ENCODE measurements around the gene TBC1D19.
"Not testable (repeated sequence)": the region's sequence is repeated elsewhere in the genome, so short reads cannot be mapped to it uniquely, and the experiment has no call there.

The TBC1D19 gene, protein sequence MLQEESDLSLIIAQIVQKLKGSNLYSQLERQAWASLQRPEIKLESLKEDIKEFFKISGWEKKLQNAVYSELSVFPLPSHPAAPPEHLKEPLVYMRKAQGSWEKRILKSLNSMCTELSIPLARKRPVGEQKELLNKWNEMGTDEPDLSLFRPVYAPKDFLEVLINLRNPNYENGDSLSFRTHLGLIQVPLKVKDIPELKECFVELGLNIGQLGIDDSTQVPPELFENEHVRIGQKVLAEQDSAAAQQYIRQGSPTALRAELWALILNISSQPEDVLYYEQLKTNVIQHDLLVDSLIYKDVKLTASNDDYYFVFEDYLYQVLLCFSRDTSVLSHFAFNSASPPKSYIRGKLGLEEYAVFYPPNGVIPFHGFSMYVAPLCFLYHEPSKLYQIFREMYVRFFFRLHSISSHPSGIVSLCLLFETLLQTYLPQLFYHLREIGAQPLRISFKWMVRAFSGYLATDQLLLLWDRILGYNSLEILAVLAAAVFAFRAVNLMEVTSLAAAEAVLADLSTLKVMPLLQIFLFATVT

DNA sequence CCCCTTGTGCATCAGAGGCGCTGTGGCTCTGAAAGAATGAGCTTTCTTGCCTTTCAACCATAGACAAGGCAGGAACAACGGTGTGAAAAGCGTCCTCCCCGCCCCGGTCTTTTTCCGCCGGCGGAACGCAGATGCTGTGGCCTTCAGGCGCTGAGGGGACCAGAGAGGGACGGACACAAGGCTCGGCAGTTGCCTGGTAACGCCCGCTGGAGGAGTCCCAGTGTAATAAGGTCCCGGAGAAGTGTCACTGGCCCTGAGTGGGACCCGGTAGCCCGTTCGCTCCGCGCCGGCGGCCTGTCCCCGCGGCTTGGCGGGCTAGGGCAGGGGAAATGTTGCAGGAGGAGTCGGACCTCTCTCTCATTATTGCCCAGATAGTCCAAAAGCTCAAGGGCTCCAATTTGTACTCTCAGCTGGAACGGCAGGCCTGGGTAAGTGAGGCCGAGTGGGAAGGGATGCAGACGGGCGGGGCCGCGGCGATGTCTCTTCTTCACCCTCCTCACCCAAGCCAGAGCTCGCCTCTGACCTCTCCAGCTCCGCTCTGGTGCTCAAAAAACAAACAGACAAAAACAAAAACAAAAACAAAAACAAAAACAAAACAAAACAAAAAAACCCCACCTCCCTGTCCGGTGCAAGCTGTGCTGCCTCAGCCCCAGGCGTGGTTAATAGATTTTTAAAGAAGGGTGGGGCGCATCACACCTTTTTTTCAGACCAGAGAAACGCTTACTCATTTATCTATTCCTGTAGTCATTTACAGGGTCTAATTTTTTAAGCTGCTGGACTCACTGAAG, at the start of gene TBC1D19:
Gene TBC1D19, plus strand, starts transcription at position 220 of the 788 bp plus-strand sequence. Its CDS starts 110 bp downstream, at position 330.
- DNase-seq (ENCODE audit: low spot score): peak; percentile 82

DNA sequence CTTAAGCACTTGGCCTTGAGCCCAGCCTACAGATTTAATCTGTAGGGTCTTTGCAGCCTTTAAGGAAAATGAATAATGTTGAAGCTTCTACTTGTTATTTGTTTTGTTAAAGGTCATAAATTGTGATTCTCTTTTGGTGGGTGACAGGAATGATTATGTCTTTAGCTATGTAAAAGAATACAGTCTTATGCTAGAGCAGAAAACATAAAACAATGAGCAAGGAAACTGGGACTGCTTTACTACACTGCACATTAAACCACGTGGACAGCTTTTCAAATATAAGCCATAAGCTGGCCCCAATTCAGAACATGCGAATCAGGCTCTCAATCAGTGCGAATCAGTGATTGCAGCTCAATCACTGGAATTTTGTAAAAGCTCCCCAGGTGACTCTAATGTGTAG, 40.9 kb upstream of the TBC1D19 start:
- DNase-seq (ENCODE audit: low spot score): no peak

DNA sequence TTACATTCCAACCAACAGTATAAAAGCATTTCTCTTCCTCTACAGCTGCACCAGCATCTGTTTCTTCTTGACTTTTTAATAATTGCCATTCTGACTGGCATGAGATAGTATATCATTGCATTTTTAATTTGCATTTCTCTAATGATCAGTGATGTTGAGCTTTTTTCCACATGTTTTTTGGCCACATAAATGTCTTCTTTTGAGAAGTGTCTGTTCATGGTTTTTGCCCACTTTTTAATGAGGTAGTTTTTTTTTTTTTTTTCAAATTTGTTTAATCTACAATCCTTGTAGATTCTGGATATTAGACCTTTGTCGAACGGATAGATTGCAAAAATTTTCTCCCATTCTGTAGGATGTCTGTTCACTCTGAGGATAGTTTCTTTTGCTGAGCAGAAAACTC, 39.5 kb upstream of the TBC1D19 start:
- no peak for DNase-seq (ENCODE audit: low spot score)

DNA sequence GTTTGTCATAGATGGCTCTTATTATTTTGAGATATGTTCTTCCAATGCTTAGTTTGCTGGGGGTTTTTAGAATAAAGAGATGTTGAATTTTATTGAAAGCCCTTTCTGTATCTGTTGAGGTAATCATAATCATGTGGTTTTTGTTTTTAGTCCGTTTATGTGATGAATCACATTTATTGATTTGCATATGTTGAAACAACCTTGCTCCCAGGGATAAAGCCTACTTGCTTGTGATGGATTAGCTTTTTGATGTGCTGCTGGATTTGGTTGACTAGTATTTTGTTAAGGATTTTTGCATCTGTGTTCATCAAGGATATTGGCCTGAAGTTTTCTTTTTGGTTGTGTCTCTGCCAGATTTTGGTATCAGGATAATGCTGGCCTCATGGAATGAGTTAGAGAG, 35.5 kb upstream of the TBC1D19 start:
- not testable (repeated sequence) for DNase-seq (ENCODE audit: low spot score)

DNA sequence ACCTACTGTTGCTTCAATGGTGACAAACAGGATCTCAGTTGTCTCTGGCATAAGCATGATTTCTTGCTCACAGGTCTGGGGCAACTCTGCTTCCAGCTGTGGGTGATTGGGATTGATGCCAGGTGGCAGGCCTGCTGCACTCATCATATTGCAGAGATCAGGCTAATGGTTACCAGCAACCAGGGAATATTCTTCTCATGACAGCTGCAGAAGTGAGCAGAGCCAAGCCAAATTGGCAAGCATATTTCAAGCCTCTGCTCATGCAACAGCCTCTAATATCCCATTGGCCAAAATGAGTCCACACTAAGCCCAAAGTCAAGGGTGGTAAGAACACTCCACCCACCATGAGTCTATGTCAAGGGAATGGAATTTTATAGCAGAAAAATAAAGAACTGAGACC, 26.7 kb upstream of the TBC1D19 start:
- no peak for DNase-seq (ENCODE audit: low spot score)

DNA sequence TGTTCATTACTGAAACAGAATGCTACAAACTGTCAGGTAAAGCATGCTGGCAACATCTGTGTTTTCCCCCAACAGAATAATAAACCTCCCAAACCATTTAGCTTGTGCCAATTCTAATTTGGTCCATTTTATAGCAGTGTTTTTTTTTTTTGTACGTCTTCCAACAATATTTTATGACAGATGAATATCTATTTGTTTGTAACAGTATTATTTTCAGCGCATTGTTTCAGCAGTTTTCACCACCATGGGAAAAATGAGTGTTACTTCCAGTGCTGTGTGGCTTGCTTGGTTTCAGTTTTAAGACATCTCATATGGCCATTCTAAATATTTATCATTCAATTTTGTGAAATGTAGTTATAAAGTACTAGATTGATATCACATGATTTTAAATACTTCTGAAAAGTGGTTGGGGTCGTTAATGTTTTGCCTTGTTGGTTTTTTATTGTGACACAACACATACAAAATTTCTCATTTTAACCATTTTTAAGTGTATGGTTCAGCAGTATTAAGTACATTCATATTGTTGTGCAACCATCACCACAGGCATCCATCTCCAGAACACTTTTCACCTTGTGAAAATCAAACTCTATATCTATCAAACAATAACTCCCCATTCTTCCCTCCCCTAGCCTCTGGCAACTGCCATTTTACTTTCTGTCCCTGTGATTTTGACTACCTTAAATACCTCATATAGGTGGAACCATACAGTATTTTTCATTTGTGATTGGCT, 25.6 kb upstream of the TBC1D19 start:
- no peak for DNase-seq (ENCODE audit: low spot score)

DNA sequence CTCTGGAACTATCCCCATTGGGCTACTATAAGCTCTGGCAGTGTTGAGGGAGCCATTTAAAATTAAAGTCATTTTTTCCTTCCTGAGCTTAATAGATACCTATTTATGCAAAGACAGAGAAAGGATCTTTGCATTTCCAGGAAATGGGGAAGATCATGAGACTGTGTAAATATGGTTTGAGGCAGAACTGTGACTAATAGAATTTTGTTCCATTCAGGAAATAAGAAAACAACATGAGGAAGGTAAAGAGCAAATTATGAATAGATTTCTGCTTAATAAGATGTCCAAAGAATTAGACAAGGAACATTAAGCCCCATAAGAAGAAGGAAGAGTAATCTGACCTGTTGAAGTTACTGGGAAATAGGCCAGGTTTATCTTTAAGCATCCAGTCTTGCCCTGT, 17.8 kb upstream of the TBC1D19 start:
- DNase-seq (ENCODE audit: low spot score): no peak

DNA sequence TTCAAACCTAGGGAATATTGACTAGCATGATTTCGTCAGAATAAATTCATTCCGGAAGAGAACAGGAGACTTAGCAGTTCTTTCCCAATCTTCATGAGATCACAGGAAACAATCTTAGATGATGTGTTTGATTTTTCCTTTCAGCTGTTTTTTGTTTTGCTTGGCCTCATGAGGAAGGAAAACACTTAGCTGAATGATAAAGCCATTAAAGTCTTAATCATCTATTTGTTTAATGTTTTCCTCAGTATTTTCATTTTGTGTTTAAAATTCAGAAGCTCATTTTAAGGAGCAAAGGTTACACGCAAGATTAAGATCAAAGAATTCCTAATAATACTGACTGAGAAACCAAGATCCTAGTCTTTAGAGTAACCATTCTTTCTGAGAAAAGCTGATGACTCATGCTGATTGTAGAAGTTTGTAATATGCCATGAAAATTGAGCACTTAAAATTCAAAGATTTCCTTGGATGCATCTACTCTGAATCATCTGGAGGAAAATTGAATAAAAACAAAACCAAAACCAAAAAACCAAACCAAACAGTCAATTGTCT, 15.4 kb upstream of the TBC1D19 start:
- DNase-seq (ENCODE audit: low spot score): no peak

DNA sequence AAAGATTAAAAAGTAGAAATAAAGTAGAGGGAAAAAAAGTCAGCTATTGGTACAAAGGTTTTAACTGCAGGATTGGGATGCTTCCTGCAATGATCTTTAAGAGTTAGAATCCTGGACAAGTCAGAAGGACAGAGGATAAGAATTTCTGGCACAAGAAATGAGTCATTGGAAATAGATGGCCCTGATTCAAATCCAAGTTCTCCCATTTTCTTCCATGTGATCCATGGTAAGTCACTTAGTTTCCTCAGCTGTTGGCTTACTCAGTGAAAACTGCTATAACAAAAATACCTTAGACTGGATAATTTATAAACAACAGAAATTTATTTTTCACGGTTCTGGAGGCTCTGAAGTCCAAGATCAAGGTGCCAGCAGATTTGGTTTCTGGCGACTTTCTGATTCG, 13.3 kb upstream of the TBC1D19 start:
- DNase-seq (ENCODE audit: low spot score): no peak

DNA sequence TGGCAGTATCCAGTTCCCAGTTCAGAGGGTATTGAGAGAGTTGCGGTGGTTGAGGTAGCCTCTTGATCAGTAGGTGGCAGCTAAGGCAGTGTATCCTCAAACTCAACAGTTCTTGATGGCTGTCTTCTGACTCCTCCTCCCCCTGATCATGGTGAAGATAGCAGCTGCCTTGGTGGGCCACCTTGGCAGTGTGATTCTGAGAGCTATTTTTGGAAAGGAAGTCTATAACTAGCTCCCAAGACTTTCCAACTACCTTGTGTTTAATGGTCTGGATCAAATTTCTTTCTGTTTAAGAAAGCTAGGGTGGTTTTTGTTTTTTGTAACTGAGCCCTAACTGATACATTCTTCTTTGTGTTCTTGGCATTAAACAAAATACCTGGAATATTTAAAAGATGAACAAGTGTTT, 10.5 kb upstream of the TBC1D19 start:
- DNase-seq (ENCODE audit: low spot score): no peak

DNA sequence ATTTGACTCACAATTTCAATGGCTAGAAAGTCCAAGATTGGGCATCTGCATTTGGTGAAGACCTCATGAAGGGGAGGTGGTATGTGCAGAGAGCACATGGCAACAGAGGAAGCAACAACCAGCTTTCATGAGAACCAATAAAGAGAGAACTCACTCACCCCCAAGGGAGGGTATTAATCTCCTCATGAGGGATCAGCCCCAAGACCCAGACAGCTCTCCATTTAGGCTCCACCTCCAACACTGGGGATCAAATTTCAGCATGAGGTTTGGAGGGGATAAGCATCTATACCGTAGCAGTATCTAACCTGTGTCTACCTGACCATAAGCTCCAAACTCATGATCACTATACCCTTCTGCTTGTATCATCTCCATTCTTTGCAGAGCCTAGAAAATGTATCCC, 9.3 kb upstream of the TBC1D19 start:
- no peak for DNase-seq (ENCODE audit: low spot score)

DNA sequence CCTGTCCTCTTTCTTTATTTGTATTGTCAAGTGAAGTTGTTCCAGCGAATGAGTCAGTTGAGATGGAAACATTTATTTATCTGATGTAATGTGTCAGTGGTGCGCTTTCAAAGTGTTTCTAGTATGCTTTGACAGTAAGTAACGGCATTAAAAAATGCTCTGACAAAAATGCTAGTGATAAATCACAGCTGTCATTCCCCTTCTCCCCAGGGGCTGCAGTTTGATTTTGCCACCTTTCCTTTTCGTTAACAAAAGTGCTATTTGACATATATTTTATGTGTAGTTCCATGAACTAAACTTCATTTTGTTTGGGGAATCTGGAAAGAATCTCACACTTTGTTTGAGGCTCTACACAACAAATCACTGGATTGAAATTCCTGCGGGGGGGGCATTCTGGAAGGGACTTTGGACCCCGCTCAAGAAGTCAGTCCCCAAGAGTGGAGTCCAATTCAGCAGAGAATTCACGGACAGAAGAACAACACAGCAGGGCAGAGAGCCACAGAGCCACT, 7.6 kb upstream of the TBC1D19 start:
- no peak for DNase-seq (ENCODE audit: low spot score)

DNA sequence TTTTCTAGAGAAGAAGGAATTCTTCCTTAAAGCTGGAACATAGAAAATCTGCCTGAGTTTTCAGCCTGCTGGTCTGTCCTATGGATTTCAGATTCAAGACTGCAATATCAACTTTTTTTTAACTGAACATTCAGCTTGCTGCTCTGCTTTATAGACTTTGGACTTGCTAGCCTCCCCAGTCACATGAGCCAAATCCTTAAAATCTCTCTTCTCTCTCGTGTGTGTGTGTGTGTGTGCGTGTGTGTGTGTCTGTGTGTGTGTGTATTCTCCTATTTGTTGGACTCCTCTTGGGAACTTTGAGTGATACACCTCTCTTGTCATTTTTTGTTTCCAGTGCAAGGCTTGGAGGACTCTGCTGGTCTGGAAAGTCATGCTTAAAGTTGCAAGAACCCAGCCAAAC, 6.8 kb upstream of the TBC1D19 start:
- no peak for DNase-seq (ENCODE audit: low spot score)

DNA sequence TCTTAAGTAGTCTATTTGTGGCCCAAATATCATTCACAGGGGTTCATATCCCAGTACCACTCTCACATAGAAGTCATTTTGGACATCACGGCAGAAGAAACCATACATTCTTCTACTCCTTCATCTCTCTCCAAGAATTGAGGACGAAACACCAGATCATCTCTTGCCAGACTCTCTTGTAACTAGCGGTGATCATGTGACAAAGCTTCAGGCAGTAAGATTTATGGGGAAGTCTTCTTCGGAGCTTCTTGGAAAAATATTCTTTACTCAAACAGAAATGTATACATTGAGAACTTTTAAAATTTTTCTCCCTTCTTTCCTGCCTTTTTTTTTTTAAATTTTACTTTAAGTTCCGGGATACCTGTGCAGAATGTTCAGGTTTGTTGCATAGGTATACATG, 4.7 kb upstream of the TBC1D19 start:
- DNase-seq (ENCODE audit: low spot score): no peak

DNA sequence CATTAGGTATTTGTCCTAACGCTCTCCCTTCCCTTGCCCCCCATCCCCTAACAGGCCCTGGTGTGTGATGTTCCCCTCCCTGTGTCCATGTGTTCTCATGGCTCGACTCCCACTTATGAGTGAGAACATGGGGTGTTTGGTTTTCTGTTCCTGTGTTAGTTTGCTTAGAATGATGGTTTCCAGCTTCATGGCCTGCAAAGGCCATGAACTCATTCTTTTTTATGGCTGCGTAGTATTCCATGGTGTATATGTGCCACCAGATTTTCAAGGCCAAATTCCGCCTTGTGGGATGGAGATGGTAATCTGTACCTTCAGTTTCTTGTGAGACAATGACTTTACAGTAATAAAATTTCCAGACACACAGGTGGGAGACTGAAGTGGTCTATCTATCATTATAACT, 2.5 kb upstream of the TBC1D19 start:
- DNase-seq (ENCODE audit: low spot score): not testable (repeated sequence)

DNA sequence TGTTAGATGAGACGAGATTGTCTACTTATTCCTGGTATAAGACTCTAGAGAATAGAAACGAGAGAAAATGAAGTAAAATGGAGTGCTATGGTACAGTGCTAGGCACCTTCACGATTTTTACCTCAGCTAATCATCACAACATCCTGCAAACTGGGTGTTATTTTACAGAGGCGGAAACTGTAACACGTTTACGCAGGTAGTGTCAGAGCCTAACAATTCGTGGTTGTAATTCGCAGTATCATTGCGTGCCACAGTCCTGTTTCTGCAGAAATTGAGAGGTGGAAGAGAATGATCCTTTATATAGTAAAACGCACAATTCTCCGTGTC, 383 bp upstream of the TBC1D19 start:
- no peak for DNase-seq (ENCODE audit: low spot score)

DNA sequence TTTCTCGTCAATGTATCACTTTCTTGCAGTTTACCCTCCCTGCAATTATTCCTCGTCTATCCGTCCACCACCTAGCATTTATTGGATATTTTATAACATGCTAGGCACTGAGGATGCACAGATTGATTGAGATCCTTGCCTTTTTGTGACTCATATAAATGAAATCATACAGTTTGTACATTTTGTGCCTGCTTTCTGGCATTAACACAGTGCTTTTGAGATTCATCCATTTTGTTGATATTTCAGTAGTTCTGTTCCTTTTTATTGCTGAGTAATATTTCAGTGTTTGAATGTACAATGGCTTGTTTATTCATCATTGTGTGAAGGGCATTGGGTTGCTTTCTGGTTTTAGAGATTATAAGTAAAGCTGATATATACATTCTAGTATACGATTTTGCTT, 841 bp downstream of the TBC1D19 start:
- DNase-seq (ENCODE audit: low spot score): no peak

DNA sequence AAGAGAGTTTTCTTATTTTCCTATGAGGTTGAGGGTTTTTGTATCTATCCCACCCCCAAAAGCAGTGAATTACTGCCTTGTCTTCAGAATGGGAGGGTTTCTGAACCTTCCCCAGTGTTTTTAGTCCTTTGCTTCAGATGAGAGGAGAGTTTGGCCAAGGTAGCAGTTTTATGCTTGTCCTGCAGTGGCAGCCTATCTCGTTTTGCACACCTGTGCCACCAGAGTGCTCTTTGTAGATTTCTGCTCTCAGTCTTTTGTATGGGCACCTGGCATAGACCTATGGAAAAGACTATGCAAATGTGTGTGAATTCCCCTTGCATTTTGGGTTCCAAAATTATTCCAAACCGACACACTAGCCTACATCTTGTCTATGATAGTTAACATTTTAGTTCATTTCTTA, 5.8 kb downstream of the TBC1D19 start:
- DNase-seq (ENCODE audit: low spot score): no peak

DNA sequence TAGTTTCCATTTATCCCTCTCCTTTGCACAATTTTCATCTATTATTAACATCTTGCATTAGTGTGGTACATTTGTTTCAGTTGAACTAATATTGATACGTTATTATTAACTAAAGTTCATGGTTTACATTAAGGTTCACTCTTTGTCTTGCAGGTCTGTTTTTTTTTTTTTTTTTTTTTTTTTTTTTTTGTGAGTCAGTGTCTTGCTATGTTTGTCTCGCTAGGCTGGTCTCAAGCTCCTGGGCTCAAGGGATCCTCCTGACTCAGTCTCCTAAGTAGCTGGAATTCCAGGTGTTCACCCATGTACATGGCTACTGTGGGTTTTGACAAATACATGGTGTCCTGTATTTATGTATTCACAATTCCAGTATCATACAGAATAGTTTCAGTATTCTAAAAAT, 6.8 kb downstream of the TBC1D19 start:
- no peak for DNase-seq (ENCODE audit: low spot score)

DNA sequence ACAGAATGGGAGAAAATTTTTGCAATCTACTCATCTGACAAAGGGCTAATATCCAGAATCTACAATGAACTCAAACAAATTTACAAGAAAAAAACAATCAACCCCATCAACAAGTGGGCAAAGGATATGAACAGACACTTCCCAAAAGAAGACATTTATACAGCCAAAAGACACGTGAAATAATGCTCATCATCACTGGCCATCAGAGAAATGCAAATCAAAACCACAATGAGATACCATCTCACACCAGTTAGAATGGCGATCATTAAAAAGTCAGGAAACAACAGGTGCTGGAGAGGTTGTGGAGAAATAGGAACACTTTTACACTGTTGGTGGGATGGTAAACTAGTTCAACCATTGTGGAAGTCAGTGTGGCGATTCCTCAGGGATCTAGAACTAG, 9.7 kb downstream of the TBC1D19 start:
- DNase-seq (ENCODE audit: low spot score): not testable (repeated sequence)

DNA sequence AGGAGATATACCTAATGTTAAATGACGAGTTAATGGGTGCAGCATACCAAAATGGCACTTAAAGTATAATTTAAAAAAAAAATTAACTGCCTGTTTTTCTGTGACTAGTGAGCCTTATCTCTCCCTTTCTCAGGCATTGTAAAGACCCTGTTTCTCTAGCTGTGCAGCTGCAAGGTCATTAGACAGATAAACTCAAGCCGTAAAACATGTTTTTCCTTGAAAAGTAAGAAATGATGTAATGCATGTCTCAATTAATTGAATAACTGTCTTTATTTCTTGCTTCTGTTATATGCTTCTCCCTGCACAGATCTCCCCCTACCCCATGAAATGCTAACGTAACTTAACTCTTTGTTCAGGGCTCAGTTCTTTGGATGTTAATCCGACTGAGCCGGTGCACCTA, 10.5 kb downstream of the TBC1D19 start:
- no peak for DNase-seq (ENCODE audit: low spot score)

DNA sequence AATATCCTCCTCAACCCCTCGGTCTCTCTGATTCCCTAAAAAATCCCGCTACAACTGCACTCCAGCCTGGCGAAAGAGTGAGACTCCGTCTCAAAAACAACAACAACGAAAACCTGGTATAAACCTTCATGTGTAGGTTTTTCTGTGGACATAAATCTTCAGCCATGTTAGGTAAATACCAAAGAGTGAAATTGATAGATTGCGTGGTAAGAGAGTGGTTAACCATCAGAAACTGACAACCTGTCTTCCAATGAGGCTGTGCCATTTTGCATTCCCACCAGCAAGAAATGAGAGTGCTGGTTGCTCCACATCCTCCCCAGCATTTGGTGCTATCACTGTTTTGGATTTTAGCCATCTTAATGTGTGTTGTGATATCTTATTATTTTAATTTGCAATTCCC, 10.9 kb downstream of the TBC1D19 start:
- no peak for DNase-seq (ENCODE audit: low spot score)
